WTC11 (cell line): Measurements from ENCODE around the gene OCRL.

Experiments used
- CREB1 ChIP-seq: sonication (generic); formaldehyde crosslinking; IDR thresholded peaks from 2 replicates; pipeline ENCODE4 v1.8.0; 2023; ENCODE audit warnings: mild to moderate bottlenecking, missing genetic modification reagents
- JUN ChIP-seq: sonication (generic); formaldehyde crosslinking; IDR thresholded peaks from 2 replicates; pipeline ENCODE4 v1.8.0; 2023; ENCODE audit warnings: mild to moderate bottlenecking, missing genetic modification reagents
- MYBL2 ChIP-seq: sonication (generic); formaldehyde crosslinking; IDR thresholded peaks from 2 replicates; pipeline ENCODE4 v1.8.1; 2023; ENCODE audit warnings: mild to moderate bottlenecking, moderate library complexity, missing genetic modification reagents
- NR3C1 ChIP-seq: sonication (generic); formaldehyde crosslinking; conservative IDR thresholded peaks from 2 replicates; pipeline ENCODE4 v1.8.1; 2023; ENCODE audit warnings: low read depth, mild to moderate bottlenecking, missing genetic modification reagents
- SP1 ChIP-seq: sonication (generic); formaldehyde crosslinking; conservative IDR thresholded peaks from 2 replicates; pipeline ENCODE4 v1.8.1; 2022; ENCODE audit warnings: missing genetic modification reagents
- TEAD4 ChIP-seq: sonication (generic); formaldehyde crosslinking; IDR thresholded peaks from 2 replicates; pipeline ENCODE4 v1.8.0; 2022; ENCODE audit warnings: mild to moderate bottlenecking, missing genetic modification reagents
- ZNF138 ChIP-seq: sonication (generic); formaldehyde crosslinking; conservative IDR thresholded peaks from 2 replicates; pipeline ENCODE4 v1.8.1; 2022; ENCODE audit warnings: mild to moderate bottlenecking, moderate library complexity, missing genetic modification reagents
- TF ChIP-seq, protein P1 (sequence below): fragments of 200-600 bp; IDR thresholded peaks from 2 replicates; pipeline ENCODE4 v1.8.0; 2022; ENCODE audit warnings: antibody characterized with exemption
- TF ChIP-seq, protein P2 (sequence below): sonication (generic); formaldehyde crosslinking; IDR thresholded peaks from 2 replicates; pipeline ENCODE4 v1.8.0; 2022; ENCODE audit warnings: mild to moderate bottlenecking, missing genetic modification reagents
- TF ChIP-seq, protein P3 (sequence below): sonication (generic); formaldehyde crosslinking; IDR thresholded peaks from 2 replicates; pipeline ENCODE4 v1.8.1; 2023; ENCODE audit warnings: mild to moderate bottlenecking, missing genetic modification reagents, moderate library complexity

DNA sequence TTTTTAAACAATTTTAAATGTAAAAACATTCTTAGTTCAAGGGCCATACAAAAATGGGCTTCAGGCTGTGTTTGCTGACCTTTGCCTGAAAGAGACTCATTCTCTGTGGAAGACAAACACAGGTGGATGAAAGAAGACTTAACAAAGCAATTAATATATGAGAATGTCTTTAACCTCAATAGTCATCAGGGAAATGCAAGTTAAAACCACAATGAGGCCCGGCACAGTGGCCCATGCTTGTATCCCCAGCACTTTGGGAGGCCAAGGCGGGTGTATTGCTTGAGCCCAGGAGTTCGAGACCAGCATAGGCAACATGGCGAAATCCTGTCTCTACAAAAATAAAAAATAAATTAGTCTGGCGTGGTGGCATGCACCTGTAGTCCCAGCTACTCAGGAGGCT, 9.6 kb upstream of the OCRL start:
- TF ChIP-seq, protein P1, sequence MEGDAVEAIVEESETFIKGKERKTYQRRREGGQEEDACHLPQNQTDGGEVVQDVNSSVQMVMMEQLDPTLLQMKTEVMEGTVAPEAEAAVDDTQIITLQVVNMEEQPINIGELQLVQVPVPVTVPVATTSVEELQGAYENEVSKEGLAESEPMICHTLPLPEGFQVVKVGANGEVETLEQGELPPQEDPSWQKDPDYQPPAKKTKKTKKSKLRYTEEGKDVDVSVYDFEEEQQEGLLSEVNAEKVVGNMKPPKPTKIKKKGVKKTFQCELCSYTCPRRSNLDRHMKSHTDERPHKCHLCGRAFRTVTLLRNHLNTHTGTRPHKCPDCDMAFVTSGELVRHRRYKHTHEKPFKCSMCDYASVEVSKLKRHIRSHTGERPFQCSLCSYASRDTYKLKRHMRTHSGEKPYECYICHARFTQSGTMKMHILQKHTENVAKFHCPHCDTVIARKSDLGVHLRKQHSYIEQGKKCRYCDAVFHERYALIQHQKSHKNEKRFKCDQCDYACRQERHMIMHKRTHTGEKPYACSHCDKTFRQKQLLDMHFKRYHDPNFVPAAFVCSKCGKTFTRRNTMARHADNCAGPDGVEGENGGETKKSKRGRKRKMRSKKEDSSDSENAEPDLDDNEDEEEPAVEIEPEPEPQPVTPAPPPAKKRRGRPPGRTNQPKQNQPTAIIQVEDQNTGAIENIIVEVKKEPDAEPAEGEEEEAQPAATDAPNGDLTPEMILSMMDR: no peak
- TF ChIP-seq NR3C1 (CRISPR knock-in tag) (no peak), ZNF138 (no peak), CREB1 (CRISPR knock-in tag) (no peak), SP1 (CRISPR knock-in tag) (no peak), JUN (no peak), MYBL2 (no peak), TEAD4 (CRISPR knock-in tag) (no peak)
- TF ChIP-seq, protein P2, sequence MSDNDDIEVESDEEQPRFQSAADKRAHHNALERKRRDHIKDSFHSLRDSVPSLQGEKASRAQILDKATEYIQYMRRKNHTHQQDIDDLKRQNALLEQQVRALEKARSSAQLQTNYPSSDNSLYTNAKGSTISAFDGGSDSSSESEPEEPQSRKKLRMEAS (CRISPR knock-in tag): no peak
- TF ChIP-seq, protein P3, sequence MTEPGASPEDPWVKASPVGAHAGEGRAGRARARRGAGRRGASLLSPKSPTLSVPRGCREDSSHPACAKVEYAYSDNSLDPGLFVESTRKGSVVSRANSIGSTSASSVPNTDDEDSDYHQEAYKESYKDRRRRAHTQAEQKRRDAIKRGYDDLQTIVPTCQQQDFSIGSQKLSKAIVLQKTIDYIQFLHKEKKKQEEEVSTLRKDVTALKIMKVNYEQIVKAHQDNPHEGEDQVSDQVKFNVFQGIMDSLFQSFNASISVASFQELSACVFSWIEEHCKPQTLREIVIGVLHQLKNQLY: no peak
